GM18498 (cell line): ENCODE data around the gene NYAP2.

Experiments
- ATAC-seq: cut with Tn5 transposase; IDR thresholded peaks from one replicate; pipeline ENCODE4 v1.9.1; 2021; ENCODE audit warnings: mild to moderate bottlenecking, moderate library complexity; ENCODE audit not compliant: unreplicated experiment

NYAP2 gene

GRCh38 chr2:225472161-225472560 lies 72.7 kb downstream of the NYAP2 start:
- no peak for ATAC-seq

- ATAC-seq: no peak
Measured at GRCh38 chr2:225479386-225479785, 79.9 kb downstream of the NYAP2 start.

GRCh38 chr2:225484751-225485150 lies 85.2 kb downstream of the NYAP2 start:
- no peak for ATAC-seq

- no peak for ATAC-seq
Measured at GRCh38 chr2:225486236-225486635, 86.7 kb downstream of the NYAP2 start.

GRCh38 chr2:225487878-225488416 lies 88.4 kb downstream of the NYAP2 start:
- no peak for ATAC-seq

GRCh38 chr2:225488743-225489142 lies 89.2 kb downstream of the NYAP2 start:
- no peak for ATAC-seq

- ATAC-seq: no peak
Measured at GRCh38 chr2:225493420-225494099, 94.0 kb downstream of the NYAP2 start.

GRCh38 chr2:225494100-225494459 lies 94.6 kb downstream of the NYAP2 start:
- ATAC-seq: no peak

- ATAC-seq: no peak
Measured at GRCh38 chr2:225495706-225496105, 96.2 kb downstream of the NYAP2 start.

- no peak for ATAC-seq
Measured at GRCh38 chr2:225496568-225496967, 97.1 kb downstream of the NYAP2 start.

- no peak for ATAC-seq
Measured at GRCh38 chr2:225497166-225497565, 97.7 kb downstream of the NYAP2 start.

GRCh38 chr2:225501022-225501421 lies 101.5 kb downstream of the NYAP2 start:
- no peak for ATAC-seq

GRCh38 chr2:225502971-225503370 lies 103.5 kb downstream of the NYAP2 start:
- ATAC-seq: no peak

GRCh38 chr2:225510796-225511195 lies 111.3 kb downstream of the NYAP2 start:
- ATAC-seq: no peak

- ATAC-seq: no peak
Measured at GRCh38 chr2:225512469-225512868, 113.0 kb downstream of the NYAP2 start.

GRCh38 chr2:225512876-225513540 lies 113.5 kb downstream of the NYAP2 start:
- no peak for ATAC-seq

- ATAC-seq: no peak
Measured at GRCh38 chr2:225515033-225515432, 115.5 kb downstream of the NYAP2 start.

GRCh38 chr2:225526760-225527390 lies 127.4 kb downstream of the NYAP2 start:
- ATAC-seq: no peak

GRCh38 chr2:225531559-225531958 lies 132.0 kb downstream of the NYAP2 start:
- no peak for ATAC-seq

- ATAC-seq: no peak
Measured at GRCh38 chr2:225532096-225532495, 132.6 kb downstream of the NYAP2 start.

- no peak for ATAC-seq
Measured at GRCh38 chr2:225534037-225534436, 134.5 kb downstream of the NYAP2 start.

GRCh38 chr2:225534697-225535096 lies 135.2 kb downstream of the NYAP2 start:
- ATAC-seq: no peak
